HL-60 (cell line): ENCODE measurements around the gene IFT20.
A peak's percentile ranks its signal among the peaks of the same experiment; 100 is the strongest.

Experiments
- DNase-seq, 2 experiments: peaks; one replicate each; pipeline ENCODE4 v3.0.0-alpha.2; 2010 to 2020; ENCODE audit warnings: low read depth in 1 of 2, low spot score in 1 of 2
- H3K27ac ChIP-seq: fragments of 250-450 bp; sonication (Bioruptor Pico); replicated peaks from 2 replicates; pipeline ENCODE4 v1.5.1; 2020; ENCODE audit warnings: mild to moderate bottlenecking, moderate library complexity
- H3K27me3 ChIP-seq: fragments of 250-450 bp; sonication (Bioruptor Pico); 2 replicates; pipeline ENCODE4 v1.5.1; 2021; ENCODE audit warnings: mild to moderate bottlenecking, moderate library complexity; ENCODE audit not compliant: insufficient read depth, poor library complexity, severe bottlenecking
- H3K4me3 ChIP-seq: replicated peaks from 2 replicates; pipeline ENCODE4 v1.5.1; 2011; ENCODE audit warnings: mild to moderate bottlenecking, control low read depth, low read length; ENCODE audit not compliant: insufficient read depth
- CTCF ChIP-seq: IDR thresholded peaks from one replicate; pipeline ENCODE4 v1.5.1; 2011; ENCODE audit warnings: low read length, control low read depth, inconsistent platforms; ENCODE audit not compliant: insufficient read depth
- GABPA ChIP-seq: IDR thresholded peaks from 2 replicates; pipeline ENCODE4 v1.6.1; 2012; ENCODE audit warnings: low read depth
- POLR2AphosphoS5 ChIP-seq: IDR thresholded peaks from 2 replicates; pipeline ENCODE4 v1.6.1; 2012; ENCODE audit warnings: low read depth
- SPI1 ChIP-seq: IDR thresholded peaks from 2 replicates; pipeline ENCODE4 v1.6.1; 2012; ENCODE audit warnings: low read depth, mild to moderate bottlenecking, borderline replicate concordance
- TF ChIP-seq, protein P1 (sequence below): IDR thresholded peaks from 2 replicates; pipeline ENCODE4 v1.6.1; 2012; ENCODE audit warnings: low read depth; ENCODE audit not compliant: insufficient replicate concordance

IFT20 gene

GRCh38 chr17:28363776-28364650 lies 28.7 kb upstream of the IFT20 start:
- no peak overlapping the region for H3K4me3 ChIP-seq
- no peaks in the 10 kb centered on the region for H3K27me3 ChIP-seq
- no peak overlapping the region for H3K27ac ChIP-seq
- no peak for DNase-seq
- TF ChIP-seq CTCF (no peak), POLR2AphosphoS5 (no peak), SPI1 (no peak), GABPA (no peak)
- TF ChIP-seq, protein P1, sequence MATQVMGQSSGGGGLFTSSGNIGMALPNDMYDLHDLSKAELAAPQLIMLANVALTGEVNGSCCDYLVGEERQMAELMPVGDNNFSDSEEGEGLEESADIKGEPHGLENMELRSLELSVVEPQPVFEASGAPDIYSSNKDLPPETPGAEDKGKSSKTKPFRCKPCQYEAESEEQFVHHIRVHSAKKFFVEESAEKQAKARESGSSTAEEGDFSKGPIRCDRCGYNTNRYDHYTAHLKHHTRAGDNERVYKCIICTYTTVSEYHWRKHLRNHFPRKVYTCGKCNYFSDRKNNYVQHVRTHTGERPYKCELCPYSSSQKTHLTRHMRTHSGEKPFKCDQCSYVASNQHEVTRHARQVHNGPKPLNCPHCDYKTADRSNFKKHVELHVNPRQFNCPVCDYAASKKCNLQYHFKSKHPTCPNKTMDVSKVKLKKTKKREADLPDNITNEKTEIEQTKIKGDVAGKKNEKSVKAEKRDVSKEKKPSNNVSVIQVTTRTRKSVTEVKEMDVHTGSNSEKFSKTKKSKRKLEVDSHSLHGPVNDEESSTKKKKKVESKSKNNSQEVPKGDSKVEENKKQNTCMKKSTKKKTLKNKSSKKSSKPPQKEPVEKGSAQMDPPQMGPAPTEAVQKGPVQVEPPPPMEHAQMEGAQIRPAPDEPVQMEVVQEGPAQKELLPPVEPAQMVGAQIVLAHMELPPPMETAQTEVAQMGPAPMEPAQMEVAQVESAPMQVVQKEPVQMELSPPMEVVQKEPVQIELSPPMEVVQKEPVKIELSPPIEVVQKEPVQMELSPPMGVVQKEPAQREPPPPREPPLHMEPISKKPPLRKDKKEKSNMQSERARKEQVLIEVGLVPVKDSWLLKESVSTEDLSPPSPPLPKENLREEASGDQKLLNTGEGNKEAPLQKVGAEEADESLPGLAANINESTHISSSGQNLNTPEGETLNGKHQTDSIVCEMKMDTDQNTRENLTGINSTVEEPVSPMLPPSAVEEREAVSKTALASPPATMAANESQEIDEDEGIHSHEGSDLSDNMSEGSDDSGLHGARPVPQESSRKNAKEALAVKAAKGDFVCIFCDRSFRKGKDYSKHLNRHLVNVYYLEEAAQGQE, result no peak

- H3K4me3 ChIP-seq, result no peak overlapping the region
- TF ChIP-seq GABPA (no peak), SPI1 (no peak), POLR2AphosphoS5 (no peak), CTCF (no peak)
- TF ChIP-seq, protein P1, result no peak
- H3K27ac ChIP-seq, result no peak overlapping the region
- no peaks in the 10 kb centered on the region for H3K27me3 ChIP-seq
- no peak for DNase-seq
Observed at GRCh38 chr17:28363186-28363585, 27.9 kb upstream of the IFT20 start.

- DNase-seq, result no peak
- H3K27ac ChIP-seq, result peak overlapping the region; percentile 86
- peak overlapping the region; percentile 70 for H3K4me3 ChIP-seq
- TF ChIP-seq SPI1, result no peak
- TF ChIP-seq, protein P1, result no peak
- TF ChIP-seq GABPA, result no peak
- no peak for TF ChIP-seq CTCF
- no peak for TF ChIP-seq POLR2AphosphoS5
- H3K27me3 ChIP-seq, result no peaks in the 10 kb centered on the region
Observed at GRCh38 chr17:28357901-28358197, 22.6 kb upstream of the IFT20 start.
